ENCODE data around the gene MRPS23. TPM values are rescaled to one million over a fixed set of nuclear protein-coding genes. Genes with fewer than 3 reads are reported as not detected.

Gene MRPS23
- total and polyA plus RNA-seq, 2 of the 8 experiments (the other 6 are each of a cell fraction or from before 2014, with no cell fraction given) = 38.6 to 60.4 TPM

DNA sequence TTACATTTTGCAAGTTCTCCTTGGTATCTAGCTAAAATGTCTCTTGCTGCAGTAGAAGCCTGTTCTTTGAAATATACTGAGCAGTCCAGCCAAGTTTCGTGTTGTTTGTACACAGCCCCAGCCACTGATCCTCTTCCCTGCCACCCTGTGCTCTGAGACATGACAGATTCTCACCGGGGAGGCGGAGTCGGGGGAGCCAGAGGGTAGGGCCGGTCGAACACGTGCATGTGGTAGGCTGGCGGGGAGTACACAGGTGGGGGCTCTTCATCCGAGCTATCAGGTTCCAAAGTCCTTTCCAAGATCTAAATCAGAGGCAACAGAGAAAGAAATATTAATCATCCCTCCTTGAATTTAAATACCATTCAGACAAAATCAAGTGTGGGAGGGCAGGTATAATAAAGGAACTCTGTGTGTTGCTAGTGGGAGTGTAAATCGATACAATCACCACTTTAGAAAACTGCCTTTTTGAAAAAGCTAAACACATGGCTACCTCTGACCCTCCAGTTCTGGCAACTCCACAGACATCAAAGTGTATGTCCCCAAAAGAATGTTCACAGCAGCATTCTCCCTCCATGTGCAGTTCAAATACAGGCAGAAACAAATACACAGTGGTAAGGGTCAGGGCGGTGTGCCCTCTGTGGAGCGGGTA is 29.7 kb upstream of the MRPS23 start:
- peak overlapping the region; percentile 99 for H2BK12ac ChIP-seq (ENCODE audit: low read depth, low read length)
- DNase-seq (ENCODE audit: low read depth in 1 of 2, low spot score in 2 of 2) (no peak), FAIRE-seq (no peak)
- POLR2A ChIA-PET (ENCODE audit: partially characterized antibody) = interaction anchor here (1.3 to 4.2 kb wide), 6 partner anchors 9 to 110 kb away, joined by 4 to 15 read pairs (median 10); partner anchors contain the start of gene VEZF1
- H3K14ac ChIP-seq (ENCODE audit: insufficient read length) = no peak overlapping the region
- peak overlapping the region; percentile 3; the same call in 1 of the 2 replicates for H2BK20ac ChIP-seq (ENCODE audit: low read length)
- H3K27me3 ChIP-seq (replicated peaks in 1 of 4; ENCODE audit: control insufficient read depth in 3 of 4, extremely low read depth in 1 of 4, insufficient read depth in 3 of 4, low read length in 3 of 4) = peaks cover 0 to 12% (median 5%) of the 10 kb centered on the region in 4 experiments; a peak in 3 of 7 replicates
- CTCF ChIA-PET (ENCODE audit: partially characterized antibody) = interaction anchor here (1.0 to 20.7 kb wide), 11 partner anchors 12 to 233 kb away, joined by 3 to 221 read pairs (median 6); no protein-coding TSS in a partner anchor
- H3K18ac ChIP-seq (ENCODE audit: extremely low read depth, low read length) = 0 out of 2 replicates have a peak overlapping the region, but pooled peaks have one; percentile 21
- peak overlapping the region; percentile 54; the same call in 1 of the 2 replicates for H2AK5ac ChIP-seq (ENCODE audit: low read depth, low read length)
- H3K4me3 ChIP-seq (ENCODE audit: extremely low read depth in 1 of 4, insufficient read depth in 2 of 4, low read depth in 3 of 4, low read length in 4 of 4) = no peak overlapping the region
- TF ChIP-seq KDM1A (IDR thresholded peaks at IDR 0.05; ENCODE audit: borderline replicate concordance, low read length) = no peak
- TF ChIP-seq, protein P1, sequence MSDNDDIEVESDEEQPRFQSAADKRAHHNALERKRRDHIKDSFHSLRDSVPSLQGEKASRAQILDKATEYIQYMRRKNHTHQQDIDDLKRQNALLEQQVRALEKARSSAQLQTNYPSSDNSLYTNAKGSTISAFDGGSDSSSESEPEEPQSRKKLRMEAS (IDR thresholded peaks at IDR 0.05) = 0 out of 2 replicates have a peak, but pooled peaks have one; percentile 48
- no peak overlapping the region for H2AFZ ChIP-seq (ENCODE audit: low read length)
- H4K91ac ChIP-seq (replicated peaks; ENCODE audit: insufficient read length, low read length) = peak overlapping the region; percentile 15
- H3K79me2 ChIP-seq (ENCODE audit: control insufficient read depth in 1 of 2, insufficient read depth in 2 of 2, low read length in 2 of 2) = no peaks in the 10 kb centered on the region
- no peaks in the 10 kb centered on the region for H3K36me3 ChIP-seq (ENCODE audit: control insufficient read depth in 2 of 4, insufficient read depth in 4 of 4, low read length in 3 of 4)
- H3K9me3 ChIP-seq (ENCODE audit: insufficient read depth in 2 of 2, low read depth in 1 of 2, low read length in 1 of 2) = no peaks in the 10 kb centered on the region
- H2BK5ac ChIP-seq (ENCODE audit: low read depth, low read length) = peak overlapping the region; percentile 22; the same call in 1 of the 2 replicates
- H3K4ac ChIP-seq (replicated peaks; ENCODE audit: insufficient read length, low read depth, low read length) = peak overlapping the region; percentile 27
- no peak overlapping the region for H3K56ac ChIP-seq (replicated peaks; ENCODE audit: insufficient read length, low read depth, low read length)
- H4K20me1 ChIP-seq (replicated peaks in 1 of 2; ENCODE audit: control insufficient read depth in 1 of 2, insufficient read depth in 2 of 2, low read length in 2 of 2) = no peaks in the 10 kb centered on the region
- H3K23me2 ChIP-seq (ENCODE audit: low read depth, low read length) = peaks cover 2% of the 10 kb centered on the region
- H2BK15ac ChIP-seq (ENCODE audit: low read length) = no peak overlapping the region
- H3K9ac ChIP-seq (replicated peaks in 1 of 4; ENCODE audit: extremely low read depth in 1 of 4, low read depth in 3 of 4, low read length in 3 of 4) = no peak overlapping the region
- peak overlapping the region; percentile 13 for H2BK120ac ChIP-seq (replicated peaks; ENCODE audit: low read depth, low read length)
- peak overlapping the region in 1 of 2 experiments; percentile 7; a peak in 1 of 4 replicates for H3K4me2 ChIP-seq (ENCODE audit: insufficient read depth in 1 of 2, low read depth in 2 of 2, low read length in 2 of 2)
- H3K4me1 ChIP-seq (replicated peaks in 1 of 4; ENCODE audit: control insufficient read depth in 3 of 4, insufficient read depth in 4 of 4, low read length in 3 of 4) = peaks cover 25 to 55% (median 37%) of the 10 kb centered on the region in 4 experiments
- no peak overlapping the region for H3K27ac ChIP-seq (ENCODE audit: low read depth, low read length)
- H3K79me1 ChIP-seq (ENCODE audit: low read depth, low read length) = no peaks in the 10 kb centered on the region
- 59% methylated on average over 12 of the region's 12 CpGs; no CpG with 5 or more reads in 1 of the 2 experiments for WGBS, 2 experiments (ENCODE audit: extremely low coverage in 1 of 2, insufficient coverage in 1 of 2, insufficient read length in 1 of 2, insufficient replicate concordance in 2 of 2, low coverage in 1 of 2, low lambda C conversion rate in 2 of 2, missing lambda C conversion rate in 1 of 2)
- H4K5ac ChIP-seq (ENCODE audit: insufficient read length, low read depth, low read length) = no peak overlapping the region
- H4K8ac ChIP-seq (ENCODE audit: extremely low read depth, insufficient read depth, low read length) = peak overlapping the region; percentile 71; the same call in 1 of the 2 replicates
- no peak overlapping the region for H3K23ac ChIP-seq (ENCODE audit: insufficient read length)
